Brain microvascular endothelial cell (primary cell): ENCODE data around the gene ZDHHC3.

Experiments
- DNase-seq: peaks from one replicate; pipeline ENCODE4 v3.0.0-alpha.2; 2020
- H3K27ac ChIP-seq: fragments of 250-450 bp; sonication (Bioruptor Pico); 2 replicates; pipeline ENCODE4 v1.5.1; 2020; ENCODE audit warnings: mild to moderate bottlenecking, moderate library complexity
- H3K27me3 ChIP-seq: fragments of 250-450 bp; sonication (Bioruptor Pico); replicated peaks from 2 replicates; pipeline ENCODE4 v1.5.1; 2020; ENCODE audit warnings: mild to moderate bottlenecking
- H3K36me3 ChIP-seq: fragments of 250-450 bp; sonication (Bioruptor Pico); replicated peaks from 2 replicates; pipeline ENCODE4 v1.5.1; 2020; ENCODE audit warnings: mild to moderate bottlenecking
- H3K4me3 ChIP-seq: 2 replicates; pipeline ENCODE4 v1.5.1; 2011; ENCODE audit warnings: low read depth, mild to moderate bottlenecking, control low read depth, low read length, moderate library complexity
- CTCF ChIP-seq: IDR thresholded peaks from 2 replicates; pipeline ENCODE4 v1.5.1; 2011; ENCODE audit warnings: low read depth, mild to moderate bottlenecking, moderate library complexity, low read length, control low read depth, inconsistent platforms; ENCODE audit errors: missing control alignments
- in situ Hi-C: cut with HindIII; loops from 2 replicates; pipeline ENCODE4 v1.10.0; 2017; ENCODE audit warnings: low sequenced_read_pairs, low pct_ligation_motif_present

ZDHHC3 gene

GRCh38 chr3:44923632-44924456 lies 52.1 kb downstream of the ZDHHC3 start:
- Histone ChIP-seq H3K4me3 (no peak overlapping the region), H3K27me3 (no peaks in the 10 kb centered on the region), H3K36me3 (peaks cover 11% of the 10 kb centered on the region), H3K27ac (no peak overlapping the region)
- TF ChIP-seq CTCF = no peak
- in situ Hi-C loops = no loop called here
- DNase-seq = no peak

GRCh38 chr3:44920081-44920480 lies 55.9 kb downstream of the ZDHHC3 start:
- in situ Hi-C loops = no loop called here
- peaks cover 9% of the 10 kb centered on the region for H3K36me3 ChIP-seq
- H3K27ac ChIP-seq = no peak overlapping the region
- H3K4me3 ChIP-seq = no peak overlapping the region
- H3K27me3 ChIP-seq = no peaks in the 10 kb centered on the region
- no peak for DNase-seq
- no peak for TF ChIP-seq CTCF

- peaks cover 9% of the 10 kb centered on the region for H3K36me3 ChIP-seq
These were observed 57.4 kb downstream of the ZDHHC3 start for GRCh38 chr3:44918581-44918980.

GRCh38 chr3:44918087-44918486 lies 57.9 kb downstream of the ZDHHC3 start:
- H3K4me3 ChIP-seq = no peak overlapping the region
- no peak overlapping the region for H3K27ac ChIP-seq
- H3K36me3 ChIP-seq = peaks cover 9% of the 10 kb centered on the region
- in situ Hi-C loops = no loop called here
- DNase-seq = no peak
- no peak for TF ChIP-seq CTCF
- no peaks in the 10 kb centered on the region for H3K27me3 ChIP-seq

More at GRCh38 chr3:44918581-44918980, 57.4 kb downstream of the ZDHHC3 start:
- no peak for DNase-seq
- no peaks in the 10 kb centered on the region for H3K27me3 ChIP-seq
- in situ Hi-C loops = no loop called here
- H3K4me3 ChIP-seq = no peak overlapping the region
- H3K27ac ChIP-seq = no peak overlapping the region
- no peak for TF ChIP-seq CTCF

GRCh38 chr3:44915702-44916438 lies 60.1 kb downstream of the ZDHHC3 start:
- peak; percentile 39 for TF ChIP-seq CTCF
- DNase-seq = no peak
- no peak overlapping the region for H3K27ac ChIP-seq
- H3K4me3 ChIP-seq = no peak overlapping the region
- H3K36me3 ChIP-seq = no peaks in the 10 kb centered on the region
- no peaks in the 10 kb centered on the region for H3K27me3 ChIP-seq
- in situ Hi-C loops = no loop called here
